Loucy (cell line): ENCODE results near the gene DNASE2B.

Source experiments
- H2AFZ ChIP-seq: fragments of 200-600 bp; sonication (generic); 2 replicates; pipeline ENCODE4 v1.6.0; 2016; ENCODE audit warnings: antibody characterized with exemption, mild to moderate bottlenecking, low read length, moderate library complexity
- H3F3A ChIP-seq: fragments of 200-600 bp; 2 replicates; pipeline ENCODE4 v1.6.0; 2016; ENCODE audit warnings: antibody characterized with exemption, low read depth, mild to moderate bottlenecking
- H3K27me3 ChIP-seq: fragments of 200-600 bp; sonication (generic); 2 replicates; pipeline ENCODE4 v1.6.1; 2014; ENCODE audit warnings: low read length, mild to moderate bottlenecking; ENCODE audit not compliant: insufficient read depth, poor library complexity, severe bottlenecking
- H3K36me3 ChIP-seq: fragments of 200-600 bp; sonication (generic); 2 replicates; pipeline ENCODE4 v1.6.1; 2016; ENCODE audit warnings: low read length; ENCODE audit not compliant: insufficient read depth
- H3K4me1 ChIP-seq: fragments of 200-600 bp; sonication (generic); 2 replicates; pipeline ENCODE4 v1.5.1; 2014; ENCODE audit warnings: low read length, mild to moderate bottlenecking; ENCODE audit not compliant: insufficient read depth, poor library complexity, severe bottlenecking
- H3K4me2 ChIP-seq: fragments of 200-600 bp; sonication (generic); 2 replicates; pipeline ENCODE4 v1.6.0; 2014; ENCODE audit warnings: antibody characterized with exemption, low read length, low read depth, mild to moderate bottlenecking; ENCODE audit not compliant: poor library complexity, severe bottlenecking
- H3K4me3 ChIP-seq: fragments of 200-600 bp; sonication (generic); 2 replicates; pipeline ENCODE4 v1.5.1; 2014; ENCODE audit warnings: low read length, mild to moderate bottlenecking, mixed read lengths; ENCODE audit not compliant: poor library complexity, severe bottlenecking
- H3K79me2 ChIP-seq: fragments of 200-600 bp; sonication (generic); 2 replicates; pipeline ENCODE4 v1.6.1; 2014; ENCODE audit warnings: low read length; ENCODE audit not compliant: insufficient read depth
- H3K9ac ChIP-seq: fragments of 200-600 bp; sonication (generic); 2 replicates; pipeline ENCODE4 v1.6.0; 2014; ENCODE audit warnings: mild to moderate bottlenecking, low read depth, low read length, moderate library complexity; ENCODE audit not compliant: poor library complexity, severe bottlenecking
- H3K9me2 ChIP-seq: fragments of 200-600 bp; sonication (generic); replicated peaks from 2 replicates; pipeline ENCODE4 v1.6.1; 2016; ENCODE audit warnings: low read depth, low read length, mixed read lengths
- H3K9me3 ChIP-seq: fragments of 200-600 bp; sonication (generic); 2 replicates; pipeline ENCODE4 v1.6.1; 2014; ENCODE audit warnings: mild to moderate bottlenecking, antibody characterized with exemption, low read length, low read depth; ENCODE audit not compliant: insufficient read depth
- H4K20me1 ChIP-seq: fragments of 200-600 bp; sonication (generic); 2 replicates; pipeline ENCODE4 v1.6.0; 2014; ENCODE audit warnings: antibody characterized with exemption, low read length, mild to moderate bottlenecking; ENCODE audit not compliant: insufficient read depth, poor library complexity, severe bottlenecking
- EZH2phosphoT487 ChIP-seq: fragments of 200-600 bp; IDR thresholded peaks from 2 replicates; pipeline ENCODE4 v1.6.1; 2018; ENCODE audit warnings: antibody characterized with exemption, mild to moderate bottlenecking, moderate library complexity, borderline replicate concordance
- TF ChIP-seq, protein P1 (sequence below): fragments of 200-600 bp; sonication (generic); conservative IDR thresholded peaks from 2 replicates; pipeline ENCODE4 v1.5.1; 2014; ENCODE audit warnings: mild to moderate bottlenecking, antibody characterized with exemption, low read length

DNASE2B gene

DNA sequence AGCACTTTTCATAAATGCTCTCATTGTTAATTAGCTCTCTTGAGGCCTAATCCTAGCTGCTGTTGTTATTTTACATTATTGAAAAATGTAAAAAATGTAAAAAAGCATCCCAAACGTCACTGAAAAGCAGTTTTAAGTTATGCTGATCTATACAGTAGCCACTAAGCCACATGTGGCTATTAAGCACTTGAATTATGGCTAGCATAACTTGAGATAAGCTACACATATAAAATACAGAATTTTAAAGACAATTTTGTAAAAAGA lies 18.4 kb upstream of the DNASE2B start:
- Histone ChIP-seq H3K27me3 (no peaks in the 10 kb centered on the region), H3K4me2 (no peak overlapping the region), H3K9me2 (no peaks in the 10 kb centered on the region), H3K9me3 (no peaks in the 10 kb centered on the region), H3F3A (no peaks in the 10 kb centered on the region), H4K20me1 (no peaks in the 10 kb centered on the region), H3K4me3 (no peak overlapping the region), H2AFZ (peak overlapping the region; percentile 23; the same call in 1 of the 2 replicates), H3K79me2 (no peaks in the 10 kb centered on the region), H3K36me3 (no peaks in the 10 kb centered on the region), H3K9ac (no peak overlapping the region), H3K4me1 (peaks cover 6% of the 10 kb centered on the region)
- no peak for TF ChIP-seq EZH2phosphoT487
- TF ChIP-seq, protein P1, sequence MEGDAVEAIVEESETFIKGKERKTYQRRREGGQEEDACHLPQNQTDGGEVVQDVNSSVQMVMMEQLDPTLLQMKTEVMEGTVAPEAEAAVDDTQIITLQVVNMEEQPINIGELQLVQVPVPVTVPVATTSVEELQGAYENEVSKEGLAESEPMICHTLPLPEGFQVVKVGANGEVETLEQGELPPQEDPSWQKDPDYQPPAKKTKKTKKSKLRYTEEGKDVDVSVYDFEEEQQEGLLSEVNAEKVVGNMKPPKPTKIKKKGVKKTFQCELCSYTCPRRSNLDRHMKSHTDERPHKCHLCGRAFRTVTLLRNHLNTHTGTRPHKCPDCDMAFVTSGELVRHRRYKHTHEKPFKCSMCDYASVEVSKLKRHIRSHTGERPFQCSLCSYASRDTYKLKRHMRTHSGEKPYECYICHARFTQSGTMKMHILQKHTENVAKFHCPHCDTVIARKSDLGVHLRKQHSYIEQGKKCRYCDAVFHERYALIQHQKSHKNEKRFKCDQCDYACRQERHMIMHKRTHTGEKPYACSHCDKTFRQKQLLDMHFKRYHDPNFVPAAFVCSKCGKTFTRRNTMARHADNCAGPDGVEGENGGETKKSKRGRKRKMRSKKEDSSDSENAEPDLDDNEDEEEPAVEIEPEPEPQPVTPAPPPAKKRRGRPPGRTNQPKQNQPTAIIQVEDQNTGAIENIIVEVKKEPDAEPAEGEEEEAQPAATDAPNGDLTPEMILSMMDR = no peak

DNA sequence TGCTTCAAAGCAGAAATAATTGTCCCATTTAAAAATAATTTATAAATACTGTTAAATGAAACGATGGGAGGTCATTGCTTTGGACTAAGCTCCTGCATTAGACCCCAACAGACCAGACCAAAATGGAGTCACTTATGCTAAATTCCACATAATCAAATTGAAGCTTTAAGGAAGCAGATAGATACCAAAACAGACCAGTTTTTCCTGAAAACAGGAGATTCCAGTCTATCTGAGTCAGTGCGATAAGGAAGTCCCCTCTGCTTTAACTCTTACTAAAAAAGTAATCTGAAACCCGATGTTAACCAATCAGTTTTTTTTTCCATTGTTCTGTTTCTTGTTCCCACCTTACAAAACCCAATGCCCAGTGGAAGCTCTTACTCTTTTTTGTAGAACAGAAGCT lies 16.2 kb upstream of the DNASE2B start:
- H3K27me3 ChIP-seq = no peaks in the 10 kb centered on the region
- peaks cover 6% of the 10 kb centered on the region for H3K4me1 ChIP-seq
- H3K9me2 ChIP-seq = no peaks in the 10 kb centered on the region
- H2AFZ ChIP-seq = no peak overlapping the region
- H3F3A ChIP-seq = no peaks in the 10 kb centered on the region
- H3K9me3 ChIP-seq = no peaks in the 10 kb centered on the region
- no peak overlapping the region for H3K4me3 ChIP-seq
- no peaks in the 10 kb centered on the region for H3K79me2 ChIP-seq
- H4K20me1 ChIP-seq = no peaks in the 10 kb centered on the region
- no peaks in the 10 kb centered on the region for H3K36me3 ChIP-seq
- no peak overlapping the region for H3K4me2 ChIP-seq
- TF ChIP-seq, protein P1 = no peak
- TF ChIP-seq EZH2phosphoT487 = no peak
- H3K9ac ChIP-seq = no peak overlapping the region

DNA sequence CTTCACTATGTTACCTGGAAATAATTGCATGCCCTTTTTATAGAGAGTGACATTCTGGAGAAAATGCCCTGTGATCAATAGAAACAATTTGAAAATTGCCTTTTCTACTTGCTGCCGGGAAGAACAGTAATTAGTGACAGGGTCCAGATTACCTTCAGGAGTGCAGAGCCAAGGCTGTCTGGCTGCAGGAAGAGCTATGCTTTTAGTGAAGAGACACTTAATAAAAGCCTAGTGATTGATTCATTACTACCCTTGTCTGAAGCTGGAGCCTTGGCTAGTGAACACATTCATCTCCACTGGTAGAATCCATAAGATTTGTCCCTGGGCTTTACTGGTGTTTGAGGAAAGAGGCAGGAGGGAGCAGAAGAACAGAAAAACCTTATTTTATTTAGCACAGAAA lies 12.9 kb upstream of the DNASE2B start:
- Histone ChIP-seq H3K4me3 (no peak overlapping the region), H3K27me3 (no peaks in the 10 kb centered on the region), H3F3A (no peaks in the 10 kb centered on the region), H3K9me3 (no peaks in the 10 kb centered on the region), H3K79me2 (no peaks in the 10 kb centered on the region), H3K4me2 (no peak overlapping the region), H3K9ac (no peak overlapping the region), H3K36me3 (no peaks in the 10 kb centered on the region), H4K20me1 (no peaks in the 10 kb centered on the region), H2AFZ (no peak overlapping the region), H3K4me1 (peaks cover 4% of the 10 kb centered on the region), H3K9me2 (no peaks in the 10 kb centered on the region)
- TF ChIP-seq, protein P1 = no peak
- no peak for TF ChIP-seq EZH2phosphoT487
